Osteocyte (in vitro differentiated cells): ENCODE measurements around the gene NOTCH1. TPM values are rescaled to one million over a fixed set of nuclear protein-coding genes. Genes with fewer than 3 reads are reported as not detected.

Experiments used
- DNase-seq: peaks from one replicate; pipeline ENCODE4 v3.0.0; 2021; ENCODE audit warnings: mixed read lengths; ENCODE audit not compliant: unreplicated experiment; ENCODE audit errors: extremely low spot score
- H3K27ac Mint-ChIP-seq: one replicate; pipeline ENCODE4 v1.8.0; 2021; ENCODE audit warnings: mild to moderate bottlenecking, mixed read lengths; ENCODE audit not compliant: unreplicated experiment
- H3K27me3 Mint-ChIP-seq: one replicate; pipeline ENCODE4 v1.8.0; 2021; ENCODE audit warnings: mixed read lengths; ENCODE audit not compliant: unreplicated experiment
- H3K36me3 Mint-ChIP-seq: one replicate; pipeline ENCODE4 v1.8.0; 2021; ENCODE audit warnings: mixed read lengths; ENCODE audit not compliant: unreplicated experiment
- H3K4me1 Mint-ChIP-seq: one replicate; pipeline ENCODE4 v1.8.0; 2021; ENCODE audit warnings: mixed read lengths; ENCODE audit not compliant: unreplicated experiment
- H3K4me3 Mint-ChIP-seq: one replicate; pipeline ENCODE4 v1.8.0; 2021; ENCODE audit warnings: mild to moderate bottlenecking, moderate library complexity, mixed read lengths; ENCODE audit not compliant: unreplicated experiment
- H3K9me3 Mint-ChIP-seq: one replicate; pipeline ENCODE4 v1.8.0; 2021; ENCODE audit warnings: mixed read lengths; ENCODE audit not compliant: unreplicated experiment
- total RNA-seq: library from RNA; stranded (reverse); gene quantifications from 2 replicates; pipeline ENCODE4 v1.2.1, GENCODE V29; 2021
- TF ChIP-seq, protein P1 (sequence below): fragments of 200-600 bp; sonication (generic); IDR thresholded peaks from 2 replicates; pipeline ENCODE4 v1.5.0; 2021; ENCODE audit warnings: antibody characterized with exemption, mild to moderate bottlenecking, moderate library complexity

NOTCH1 gene
- total RNA-seq, 1 donor from 2014 or later, result 44.9 TPM

DNA sequence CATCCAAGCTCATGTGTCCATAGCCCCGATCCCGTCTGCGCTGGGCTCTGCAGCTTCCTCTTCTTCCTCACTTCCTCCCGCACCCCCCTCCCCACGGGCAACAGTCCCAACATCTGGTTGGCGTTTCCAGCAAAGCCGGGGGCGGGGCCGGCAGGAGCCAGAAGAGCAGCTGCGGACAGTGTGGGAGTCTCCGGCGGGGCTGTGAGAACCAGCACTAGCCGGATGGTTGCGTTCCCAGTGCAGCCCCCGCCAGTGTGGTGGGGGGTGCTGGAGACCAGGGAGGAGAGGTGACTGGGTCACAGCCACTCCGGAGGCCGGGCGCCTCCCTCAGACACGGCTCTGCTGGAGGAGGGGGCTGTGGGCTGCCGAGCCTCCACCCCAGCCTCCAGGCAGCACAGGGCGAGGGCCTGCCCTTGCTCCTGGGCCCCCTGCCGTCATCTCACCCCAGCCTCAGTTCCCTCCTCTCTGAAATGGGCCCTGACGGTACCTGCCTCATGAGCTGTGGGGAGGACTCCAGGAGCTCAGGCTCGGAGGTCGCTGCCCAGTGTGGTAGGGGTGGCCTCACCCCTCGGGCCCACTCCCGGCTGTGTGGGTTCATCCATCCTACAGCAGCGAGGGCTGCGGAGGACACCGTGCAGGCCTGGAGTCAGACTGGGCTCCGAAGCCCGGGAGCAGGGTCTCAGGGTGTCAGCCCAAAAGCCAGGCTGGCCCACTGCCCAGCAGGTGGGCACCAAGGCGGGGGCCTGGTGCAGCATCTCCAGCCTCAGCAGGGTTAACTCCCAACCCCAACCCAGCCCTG lies 41.5 kb upstream of the NOTCH1 start:
- no peaks in the 10 kb centered on the region for H3K27me3 Mint-ChIP-seq
- H3K4me3 Mint-ChIP-seq, result no peak overlapping the region
- H3K36me3 Mint-ChIP-seq, result no peaks in the 10 kb centered on the region
- H3K4me1 Mint-ChIP-seq, result peaks cover 15% of the 10 kb centered on the region
- no peak for DNase-seq
- no peak overlapping the region for H3K27ac Mint-ChIP-seq
- TF ChIP-seq, protein P1, sequence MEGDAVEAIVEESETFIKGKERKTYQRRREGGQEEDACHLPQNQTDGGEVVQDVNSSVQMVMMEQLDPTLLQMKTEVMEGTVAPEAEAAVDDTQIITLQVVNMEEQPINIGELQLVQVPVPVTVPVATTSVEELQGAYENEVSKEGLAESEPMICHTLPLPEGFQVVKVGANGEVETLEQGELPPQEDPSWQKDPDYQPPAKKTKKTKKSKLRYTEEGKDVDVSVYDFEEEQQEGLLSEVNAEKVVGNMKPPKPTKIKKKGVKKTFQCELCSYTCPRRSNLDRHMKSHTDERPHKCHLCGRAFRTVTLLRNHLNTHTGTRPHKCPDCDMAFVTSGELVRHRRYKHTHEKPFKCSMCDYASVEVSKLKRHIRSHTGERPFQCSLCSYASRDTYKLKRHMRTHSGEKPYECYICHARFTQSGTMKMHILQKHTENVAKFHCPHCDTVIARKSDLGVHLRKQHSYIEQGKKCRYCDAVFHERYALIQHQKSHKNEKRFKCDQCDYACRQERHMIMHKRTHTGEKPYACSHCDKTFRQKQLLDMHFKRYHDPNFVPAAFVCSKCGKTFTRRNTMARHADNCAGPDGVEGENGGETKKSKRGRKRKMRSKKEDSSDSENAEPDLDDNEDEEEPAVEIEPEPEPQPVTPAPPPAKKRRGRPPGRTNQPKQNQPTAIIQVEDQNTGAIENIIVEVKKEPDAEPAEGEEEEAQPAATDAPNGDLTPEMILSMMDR, result no peak
- H3K9me3 Mint-ChIP-seq, result no peaks in the 10 kb centered on the region

DNA sequence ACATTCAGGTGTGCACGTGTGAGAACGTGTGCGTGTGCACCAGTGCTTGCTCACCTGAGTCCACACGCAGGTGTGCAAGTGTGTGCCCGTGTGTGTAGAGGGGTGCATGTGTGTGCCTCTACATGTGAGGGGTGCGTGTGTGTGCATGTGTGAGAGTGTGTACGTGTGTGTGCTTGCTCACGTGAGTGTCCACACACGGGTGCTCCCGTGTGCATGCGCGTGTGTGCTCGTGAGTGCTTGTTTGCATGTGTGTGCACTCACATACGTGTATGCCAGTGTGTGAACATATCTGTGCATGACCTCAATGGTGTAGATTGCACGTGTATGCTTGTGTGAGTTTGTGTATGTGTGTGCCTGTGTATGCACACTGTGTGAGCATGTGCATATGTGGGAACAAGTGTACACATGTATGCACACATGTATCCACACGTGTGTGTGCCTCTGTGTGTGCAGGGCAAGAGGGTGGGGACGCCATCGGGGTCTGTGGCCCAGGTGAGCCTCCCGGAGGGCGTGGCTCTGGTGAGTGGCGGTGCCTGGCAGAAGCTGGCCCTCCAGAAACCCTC lies 40.6 kb upstream of the NOTCH1 start:
- Mint-ChIP-seq H3K27me3 (no peaks in the 10 kb centered on the region), H3K4me1 (peaks cover 15% of the 10 kb centered on the region), H3K36me3 (no peaks in the 10 kb centered on the region), H3K9me3 (no peaks in the 10 kb centered on the region), H3K4me3 (no peak overlapping the region), H3K27ac (no peak overlapping the region)
- TF ChIP-seq, protein P1, result no peak
- DNase-seq, result no peak

DNA sequence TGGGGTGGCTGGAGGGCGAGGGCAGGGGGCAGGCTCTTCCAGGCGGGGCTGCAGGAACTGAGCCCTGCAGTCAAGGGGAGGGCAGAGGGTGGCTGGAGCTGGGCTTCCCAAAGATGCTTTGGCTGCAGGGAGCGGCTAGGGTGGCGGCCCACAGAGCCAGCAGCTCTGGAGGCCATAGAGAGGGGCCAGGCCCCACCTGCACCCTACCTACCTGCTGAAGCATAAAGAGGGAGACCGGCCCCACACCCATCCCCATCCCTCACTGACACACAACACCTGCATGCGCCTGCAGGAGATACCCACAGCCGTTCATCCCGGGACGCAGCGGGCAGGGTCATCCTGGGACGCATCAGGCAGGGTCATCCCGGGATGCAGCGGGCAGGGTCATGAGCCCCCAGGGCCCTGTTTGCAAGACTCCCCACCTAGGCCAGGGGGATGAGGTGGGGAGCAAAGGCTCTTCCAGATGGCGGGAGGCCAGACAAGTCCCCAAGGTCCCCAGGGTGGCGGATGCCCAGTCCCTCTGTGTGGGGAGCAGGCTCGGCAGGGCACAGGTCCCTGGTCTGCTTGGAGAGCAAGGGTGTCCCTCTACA lies 39.8 kb upstream of the NOTCH1 start:
- Mint-ChIP-seq H3K36me3 (no peaks in the 10 kb centered on the region), H3K27me3 (no peaks in the 10 kb centered on the region), H3K4me3 (no peak overlapping the region), H3K27ac (no peak overlapping the region), H3K4me1 (peaks cover 15% of the 10 kb centered on the region), H3K9me3 (no peaks in the 10 kb centered on the region)
- TF ChIP-seq, protein P1, result no peak
- no peak for DNase-seq

DNA sequence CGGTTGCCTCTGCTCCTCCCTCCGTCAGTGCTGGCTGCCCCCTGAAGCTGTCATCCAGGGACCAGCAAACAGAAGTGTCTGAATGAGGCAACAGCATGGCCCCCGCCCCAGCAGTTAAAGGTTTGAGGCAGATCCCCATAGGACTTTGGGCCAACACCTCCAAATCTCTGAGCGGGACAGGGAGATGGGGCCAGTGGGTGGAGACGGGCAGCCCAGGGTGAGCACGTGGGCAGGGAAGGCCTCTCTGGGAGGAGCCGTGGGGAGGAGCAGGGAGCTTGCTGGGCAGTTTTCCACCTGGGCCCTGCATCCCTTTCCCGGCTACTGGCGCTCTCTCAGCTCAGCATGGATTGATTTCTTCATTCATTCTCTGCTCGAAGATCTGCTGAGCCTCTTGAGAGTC lies 39.1 kb upstream of the NOTCH1 start:
- no peaks in the 10 kb centered on the region for H3K27me3 Mint-ChIP-seq
- H3K4me3 Mint-ChIP-seq, result no peak overlapping the region
- TF ChIP-seq, protein P1, result no peak
- H3K4me1 Mint-ChIP-seq, result peaks cover 15% of the 10 kb centered on the region
- H3K9me3 Mint-ChIP-seq, result no peaks in the 10 kb centered on the region
- H3K36me3 Mint-ChIP-seq, result no peaks in the 10 kb centered on the region
- DNase-seq, result no peak
- no peak overlapping the region for H3K27ac Mint-ChIP-seq

DNA sequence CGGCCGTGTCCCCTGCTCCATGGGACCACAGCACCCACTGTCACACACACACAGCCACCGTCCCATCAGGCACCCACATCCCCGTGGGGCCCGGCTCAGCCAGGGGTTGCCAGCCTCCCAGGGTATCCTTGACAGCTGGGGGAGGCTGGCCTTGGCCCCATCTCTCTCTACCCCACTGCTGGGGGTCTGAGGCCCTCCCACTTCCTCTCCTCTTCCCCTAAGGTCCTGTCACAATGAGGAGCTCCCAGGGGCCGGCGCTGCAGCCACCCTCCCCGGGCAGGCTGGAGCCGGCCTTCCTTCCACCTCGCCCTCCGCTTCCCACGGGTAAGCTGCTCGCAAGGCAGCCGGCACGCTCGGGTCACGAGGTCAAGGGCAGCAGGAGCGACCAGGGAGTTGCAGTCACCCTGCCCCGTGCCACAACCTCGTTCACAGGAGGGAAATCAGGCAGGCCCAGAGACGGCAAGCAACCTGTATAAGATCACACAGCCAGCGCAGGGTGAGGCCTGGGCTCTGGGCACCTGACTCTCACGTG lies 38.6 kb upstream of the NOTCH1 start:
- DNase-seq, result no peak
- no peak overlapping the region for H3K4me3 Mint-ChIP-seq
- no peak overlapping the region for H3K27ac Mint-ChIP-seq
- H3K27me3 Mint-ChIP-seq, result no peaks in the 10 kb centered on the region
- TF ChIP-seq, protein P1, result no peak
- H3K4me1 Mint-ChIP-seq, result peaks cover 19% of the 10 kb centered on the region
- no peaks in the 10 kb centered on the region for H3K9me3 Mint-ChIP-seq
- no peaks in the 10 kb centered on the region for H3K36me3 Mint-ChIP-seq
